NCI-H2196 (cell line): ENCODE data around the gene PRKCH.

Experiments used
- DNase-seq: peaks from one replicate; lab custom pipeline; 2025; ENCODE audit not compliant: unreplicated experiment; lab: John Stamatoyannopoulos, UW

The PRKCH gene

DNA sequence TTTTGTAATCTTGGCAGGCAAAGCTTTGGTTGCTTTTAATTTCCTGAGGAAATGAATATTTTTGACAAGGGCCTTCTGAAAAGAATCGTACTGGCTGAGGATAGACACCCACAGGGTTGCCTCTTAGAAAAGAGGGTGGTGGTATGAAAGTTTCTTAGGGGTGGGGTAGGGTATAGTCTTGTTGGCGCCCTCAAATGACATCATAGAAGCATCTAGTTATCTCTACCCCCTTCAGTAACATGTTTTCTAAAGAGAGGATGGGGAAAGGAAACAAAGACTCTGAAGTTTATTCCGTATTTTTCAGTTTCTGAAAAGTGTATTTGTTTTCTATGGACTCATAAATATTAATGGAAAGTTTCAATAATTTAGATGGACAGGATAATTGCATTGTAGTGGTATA is 13.7 kb downstream of the PRKCH start:
- no peak for DNase-seq

- DNase-seq, result no peak
Observed at GRCh38 chr14:61335671-61336275, 14.4 kb downstream of the PRKCH start.

GRCh38 chr14:61337893-61338292 is 16.5 kb downstream of the PRKCH start:
- DNase-seq, result no peak

DNA sequence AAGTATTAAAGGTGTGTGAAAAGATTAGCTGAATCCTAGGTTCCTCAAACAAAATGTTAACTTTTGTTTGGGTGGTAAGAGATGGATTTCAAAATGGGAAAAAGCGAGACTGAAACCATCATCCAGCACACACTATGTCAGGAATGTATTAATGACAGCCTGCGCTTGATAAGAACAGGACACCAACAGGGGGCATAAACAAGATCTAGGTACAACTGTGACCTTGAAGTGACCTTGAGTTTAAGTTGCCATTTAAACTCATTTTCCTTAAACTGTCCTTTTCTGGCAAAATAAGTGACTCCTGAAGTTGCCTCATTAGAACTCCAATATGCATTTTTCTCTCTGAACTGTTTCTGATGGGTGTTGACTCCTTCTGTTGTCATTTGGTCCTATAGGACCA is 17.1 kb downstream of the PRKCH start:
- no peak for DNase-seq

DNA sequence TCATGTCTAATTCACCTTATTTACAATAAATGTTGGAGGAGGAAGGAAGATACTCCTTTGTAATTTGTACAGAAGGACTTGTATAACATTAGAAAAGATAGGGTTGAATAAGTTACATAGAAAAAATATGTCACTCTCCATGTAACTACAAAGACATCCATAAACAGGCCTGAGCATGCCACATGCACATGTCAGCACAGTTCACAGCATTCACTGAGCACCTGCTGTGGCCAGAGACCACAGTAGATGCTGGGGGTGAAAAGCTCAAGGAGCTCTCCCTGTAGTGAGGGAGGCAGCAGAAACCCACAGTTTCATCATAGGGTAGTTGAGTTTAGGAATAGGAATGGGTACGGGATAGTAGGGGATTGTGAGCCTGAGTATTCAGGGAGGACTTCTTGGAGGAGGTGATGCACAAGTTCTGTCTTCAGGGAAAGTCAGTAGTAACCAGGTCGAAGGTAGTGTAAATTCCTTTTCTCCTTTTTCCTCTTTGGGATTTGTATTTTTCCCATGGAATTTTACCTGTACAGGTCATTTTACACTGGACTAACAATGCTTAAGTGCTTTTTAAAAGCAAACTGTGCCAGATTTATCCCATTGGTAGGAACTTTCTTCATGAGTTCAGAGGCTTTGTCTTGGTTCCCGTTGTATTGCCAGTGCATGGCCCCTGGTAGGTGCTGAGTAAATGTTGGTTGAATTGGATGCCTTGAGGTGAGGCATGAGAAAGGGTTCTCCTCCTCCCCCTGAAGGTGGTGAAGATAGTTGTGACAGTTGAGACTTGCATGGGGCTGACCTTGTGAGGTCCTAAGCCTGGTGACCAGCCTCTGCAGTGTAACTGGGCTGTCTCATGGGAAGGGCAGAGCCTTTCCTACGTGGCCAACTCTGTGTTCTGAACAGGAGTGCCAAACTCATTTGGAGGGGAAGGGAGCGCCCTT is 20.2 kb downstream of the PRKCH start:
- DNase-seq, result no peak

DNA sequence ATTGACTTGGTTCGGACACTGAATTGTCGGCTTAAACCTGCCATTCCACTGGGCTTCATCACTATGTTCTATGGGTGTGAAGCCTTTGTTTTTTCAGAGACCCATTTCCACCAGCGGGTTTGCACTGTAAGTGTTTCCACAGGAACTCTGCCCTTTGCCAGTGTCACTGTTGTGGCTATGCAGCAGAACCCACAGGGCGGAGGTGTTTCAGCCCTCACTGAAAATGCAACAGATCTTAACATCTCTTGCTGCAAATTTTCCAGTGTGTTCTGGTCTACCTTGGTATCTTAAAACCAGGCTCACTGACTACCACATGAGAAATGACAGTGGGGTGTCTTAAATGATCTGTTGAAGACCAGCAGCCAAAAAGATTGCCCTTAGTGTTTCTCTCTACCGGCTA is 21.1 kb downstream of the PRKCH start:
- DNase-seq, result no peak

GRCh38 chr14:61342932-61343331 is 21.6 kb downstream of the PRKCH start:
- no peak for DNase-seq

GRCh38 chr14:61343471-61343870 is 22.1 kb downstream of the PRKCH start:
- no peak for DNase-seq

GRCh38 chr14:61343991-61344405 is 22.6 kb downstream of the PRKCH start:
- DNase-seq, result no peak

GRCh38 chr14:61344437-61345150 is 23.2 kb downstream of the PRKCH start:
- DNase-seq, result no peak

GRCh38 chr14:61345151-61345482 is 23.7 kb downstream of the PRKCH start:
- no peak for DNase-seq

DNA sequence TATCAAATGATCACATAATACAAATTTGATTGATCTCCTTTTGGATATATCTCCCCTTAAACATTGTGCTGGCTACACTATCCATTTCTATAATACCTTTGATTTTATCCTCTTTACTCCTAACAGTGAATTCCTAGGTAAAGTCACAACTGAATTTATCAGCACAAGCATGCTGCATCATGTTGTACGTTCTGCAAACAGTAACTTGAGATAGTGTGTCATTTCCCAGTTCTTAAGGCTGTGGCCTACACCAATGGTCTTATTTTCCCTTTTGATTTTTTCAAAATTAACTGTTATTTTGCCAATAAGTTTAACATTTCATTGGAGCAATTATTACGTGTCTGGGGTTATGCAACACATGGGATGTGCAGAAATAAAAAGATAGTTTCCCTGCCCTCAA is 24.8 kb downstream of the PRKCH start:
- DNase-seq, result no peak

DNA sequence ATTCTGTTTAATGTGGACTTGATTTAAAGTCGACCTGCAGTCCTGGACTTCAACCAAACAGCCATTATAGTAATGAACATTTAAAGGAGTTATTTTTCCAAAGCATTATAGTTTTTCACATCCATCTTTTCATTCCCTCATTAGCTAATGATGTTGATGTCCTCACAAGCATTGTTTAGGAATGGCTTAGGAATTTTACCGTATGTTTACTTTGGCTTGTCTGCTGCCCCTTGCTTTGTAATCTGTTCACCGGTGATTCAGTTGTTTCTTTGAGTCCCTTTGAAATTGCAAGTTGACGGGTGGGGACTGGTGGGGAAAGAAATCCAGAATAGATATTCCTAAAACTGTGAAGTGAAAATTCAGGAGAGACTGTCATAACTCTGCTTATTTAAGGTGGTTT is 25.4 kb downstream of the PRKCH start:
- no peak for DNase-seq

GRCh38 chr14:61347826-61348443 is 26.6 kb downstream of the PRKCH start:
- no peak for DNase-seq

GRCh38 chr14:61350427-61351270 is 29.3 kb downstream of the PRKCH start:
- DNase-seq, result no peak

GRCh38 chr14:61351477-61351876 is 30.1 kb downstream of the PRKCH start:
- no peak for DNase-seq

GRCh38 chr14:61355892-61356325 is 34.5 kb downstream of the PRKCH start:
- DNase-seq, result peak; percentile 26

DNA sequence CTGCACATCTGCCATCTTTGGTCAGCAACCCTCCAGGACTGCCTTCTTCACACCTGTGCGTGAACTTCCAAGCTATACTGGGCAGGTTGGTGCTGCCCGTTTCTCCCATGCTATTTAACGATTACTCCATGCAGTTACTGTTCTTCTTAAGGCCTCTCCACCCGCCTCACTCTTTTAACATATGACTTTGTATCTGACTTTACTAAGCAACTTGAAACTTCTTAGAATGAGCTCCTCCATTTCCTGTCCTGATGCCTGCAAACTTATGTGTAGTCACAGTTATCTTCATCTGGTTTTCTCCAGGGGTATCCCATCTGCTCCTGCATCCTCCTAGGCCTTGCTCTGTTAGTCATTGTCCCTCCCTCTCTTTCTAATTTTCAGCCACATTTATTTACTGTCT is 35.7 kb downstream of the PRKCH start:
- DNase-seq, result no peak

GRCh38 chr14:61358554-61359226 is 37.3 kb downstream of the PRKCH start:
- DNase-seq, result no peak
